Activated naive CD4-positive, alpha-beta T cell (primary cell): ENCODE data around the gene STAT5B.
"Not testable (repeated sequence)": the region's sequence is repeated elsewhere in the genome, so short reads cannot be mapped to it uniquely, and the experiment has no call there.

Experiments
- DNase-seq, 4 experiments: peaks; one replicate each; lab custom pipeline; 2025; lab: John Stamatoyannopoulos, UW

Gene STAT5B

GRCh38 chr17:42193969-42194899 is 82.0 kb downstream of the STAT5B start, which contains the start of gene GHDC:
Gene GHDC, minus strand, starts transcription at chr17:42194494. Its CDS starts 913 bp downstream, at chr17:42193581.
- DNase-seq: peak; percentile 29 to 59 (median 48)

DNA sequence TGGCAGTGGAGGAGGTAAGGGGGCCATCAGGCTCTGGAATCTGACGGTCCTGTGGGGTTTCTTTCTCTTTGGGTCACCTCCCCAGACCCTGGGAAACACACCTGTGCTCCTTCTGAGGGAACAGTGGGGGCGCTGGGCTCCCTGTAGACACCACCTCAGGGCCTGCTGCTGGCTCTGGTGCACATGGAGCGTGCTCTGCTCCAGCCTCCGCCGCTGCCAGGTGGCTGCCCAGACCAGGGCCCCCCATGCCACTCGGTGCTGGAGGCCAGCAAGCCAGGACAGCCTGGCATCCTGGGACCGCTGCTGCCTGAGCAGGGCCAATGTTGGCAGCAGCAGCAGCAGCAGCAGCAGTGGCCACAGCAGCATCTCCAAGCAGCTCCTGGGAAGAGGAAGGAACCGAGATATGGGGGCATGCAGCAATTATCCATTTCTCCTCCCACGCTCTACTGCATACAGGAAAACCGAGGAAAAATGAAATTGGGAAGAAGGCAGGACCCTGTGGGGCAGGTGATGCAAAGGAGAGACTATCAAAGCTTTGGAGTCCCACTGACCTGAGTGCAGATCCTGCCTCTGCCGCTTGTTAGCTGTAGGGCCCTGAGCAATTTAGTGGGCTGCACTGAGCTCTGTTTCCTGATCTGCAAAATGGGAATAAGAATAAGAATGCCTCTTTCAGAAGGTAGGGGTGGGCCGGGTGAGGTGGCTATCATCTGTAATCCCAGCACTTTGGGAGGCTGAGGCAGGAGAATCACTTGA is 82.8 kb downstream of the STAT5B start:
- no peak for DNase-seq

- DNase-seq: no peak
Measured at GRCh38 chr17:42192189-42193126, 83.7 kb downstream of the STAT5B start.

DNA sequence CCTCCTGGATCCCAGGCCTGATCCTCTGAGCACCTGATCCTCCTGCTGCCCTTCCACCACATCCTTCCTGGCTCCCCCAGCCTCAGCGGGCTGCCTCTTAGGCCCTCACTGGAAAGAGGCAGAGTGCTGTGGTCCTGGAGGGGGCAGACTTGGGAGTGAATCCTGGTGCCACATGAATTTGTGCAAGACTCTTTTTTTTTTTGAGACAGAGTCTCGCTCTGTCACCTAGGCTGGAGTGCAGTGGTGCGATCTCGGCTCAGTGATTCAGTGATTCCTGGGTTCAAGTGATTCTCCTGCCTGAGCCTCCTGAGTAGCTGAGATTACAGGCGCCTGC is 84.9 kb downstream of the STAT5B start:
- DNase-seq: no peak

GRCh38 chr17:42190491-42191274 is 85.5 kb downstream of the STAT5B start:
- DNase-seq: no peak

DNA sequence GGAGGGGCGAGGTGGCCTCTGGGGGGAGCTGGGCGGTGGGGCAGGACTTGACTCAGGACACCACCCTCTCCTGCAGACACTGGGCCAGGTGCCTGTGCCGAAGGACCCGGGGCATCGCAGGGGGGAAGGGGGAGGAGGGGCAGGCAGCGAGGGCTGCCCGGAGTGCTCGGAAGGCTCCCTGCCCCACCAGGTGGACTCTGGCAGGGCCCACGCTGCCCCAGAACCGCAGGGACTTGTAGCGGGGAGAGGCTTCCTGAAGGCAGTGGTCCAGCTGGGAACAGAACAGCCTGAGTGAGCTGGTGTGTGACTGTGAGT is 86.6 kb downstream of the STAT5B start:
- no peak for DNase-seq

DNA sequence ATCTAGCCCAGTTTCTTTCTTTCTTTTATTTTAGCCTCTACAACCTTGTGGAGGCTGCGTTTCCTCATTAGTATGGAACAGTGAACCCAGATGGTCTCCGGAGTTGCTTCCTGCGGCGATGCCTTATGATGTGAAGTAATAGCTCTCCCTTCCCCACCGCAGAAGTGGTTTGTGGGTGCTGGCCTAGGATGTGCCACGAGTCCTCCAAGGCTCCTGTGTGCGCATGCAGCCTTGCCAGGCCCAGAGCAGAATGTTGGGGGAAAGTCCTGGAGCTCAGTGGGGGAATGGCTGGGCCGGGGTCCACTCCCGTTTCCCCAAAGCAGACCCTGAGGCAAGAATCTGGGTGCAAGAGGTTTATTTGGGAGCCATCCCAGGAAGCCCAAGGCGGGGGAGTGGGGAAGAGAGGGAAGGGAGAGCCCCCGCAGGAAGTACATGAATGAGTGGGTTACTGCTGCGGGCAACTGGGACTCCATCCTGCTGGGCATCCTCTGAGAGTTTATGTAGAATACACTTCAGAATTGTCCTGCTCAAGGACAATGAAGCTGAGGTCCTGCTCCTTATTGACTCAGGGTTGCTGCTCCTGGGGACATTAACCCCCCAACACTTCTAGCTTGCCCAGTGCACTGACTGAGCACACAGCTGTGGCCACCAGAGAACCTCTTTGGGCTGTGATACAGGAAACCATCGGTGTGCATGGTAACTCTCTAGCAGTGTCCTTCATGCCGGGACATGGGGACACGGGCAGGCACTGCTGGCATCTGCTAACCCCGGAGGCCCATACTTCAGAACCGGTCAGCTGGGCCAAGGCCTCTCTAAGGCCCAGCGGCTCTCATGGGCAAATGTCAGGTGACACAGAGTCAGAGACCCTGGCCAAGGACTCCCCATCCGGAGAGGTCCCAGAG is 87.2 kb downstream of the STAT5B start:
- no peak for DNase-seq

DNA sequence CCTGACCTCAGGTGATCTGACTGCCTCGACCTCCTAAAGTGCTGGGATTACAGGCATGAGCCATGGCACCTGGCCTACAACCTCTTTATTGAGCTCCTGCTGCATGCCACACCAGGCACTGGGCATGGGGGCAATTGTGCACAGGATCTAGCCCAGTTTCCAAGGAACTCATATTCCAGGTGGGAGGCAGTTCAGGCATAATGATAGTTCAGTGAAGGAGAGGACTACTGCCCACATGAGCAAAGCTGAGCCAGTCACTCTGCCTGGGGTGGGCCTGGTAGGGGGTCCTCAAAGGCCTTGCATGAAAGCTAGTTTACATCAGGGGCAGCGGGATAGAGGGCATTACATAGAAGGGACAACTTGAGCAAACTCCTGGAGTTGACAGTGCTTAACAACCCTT is 88.4 kb downstream of the STAT5B start:
- DNase-seq: no peak

GRCh38 chr17:42186191-42186590 is 90.0 kb downstream of the STAT5B start:
- DNase-seq: not testable (repeated sequence)

DNA sequence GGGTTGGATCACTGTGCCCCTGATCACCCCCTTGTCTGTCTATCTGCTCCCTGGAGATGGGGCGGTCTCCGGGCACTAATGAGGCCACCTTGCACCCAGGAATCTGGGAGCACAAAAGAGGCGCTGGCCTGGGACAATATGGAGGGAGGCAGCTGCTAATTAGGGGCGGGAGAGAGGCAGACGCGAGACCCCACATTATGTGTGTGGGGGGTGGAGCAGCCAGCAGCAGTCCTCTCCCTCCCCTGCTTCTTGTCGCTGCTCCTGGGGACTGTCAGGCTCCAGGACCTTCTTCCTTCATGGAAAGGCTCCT is 90.6 kb downstream of the STAT5B start:
- DNase-seq: no peak

DNA sequence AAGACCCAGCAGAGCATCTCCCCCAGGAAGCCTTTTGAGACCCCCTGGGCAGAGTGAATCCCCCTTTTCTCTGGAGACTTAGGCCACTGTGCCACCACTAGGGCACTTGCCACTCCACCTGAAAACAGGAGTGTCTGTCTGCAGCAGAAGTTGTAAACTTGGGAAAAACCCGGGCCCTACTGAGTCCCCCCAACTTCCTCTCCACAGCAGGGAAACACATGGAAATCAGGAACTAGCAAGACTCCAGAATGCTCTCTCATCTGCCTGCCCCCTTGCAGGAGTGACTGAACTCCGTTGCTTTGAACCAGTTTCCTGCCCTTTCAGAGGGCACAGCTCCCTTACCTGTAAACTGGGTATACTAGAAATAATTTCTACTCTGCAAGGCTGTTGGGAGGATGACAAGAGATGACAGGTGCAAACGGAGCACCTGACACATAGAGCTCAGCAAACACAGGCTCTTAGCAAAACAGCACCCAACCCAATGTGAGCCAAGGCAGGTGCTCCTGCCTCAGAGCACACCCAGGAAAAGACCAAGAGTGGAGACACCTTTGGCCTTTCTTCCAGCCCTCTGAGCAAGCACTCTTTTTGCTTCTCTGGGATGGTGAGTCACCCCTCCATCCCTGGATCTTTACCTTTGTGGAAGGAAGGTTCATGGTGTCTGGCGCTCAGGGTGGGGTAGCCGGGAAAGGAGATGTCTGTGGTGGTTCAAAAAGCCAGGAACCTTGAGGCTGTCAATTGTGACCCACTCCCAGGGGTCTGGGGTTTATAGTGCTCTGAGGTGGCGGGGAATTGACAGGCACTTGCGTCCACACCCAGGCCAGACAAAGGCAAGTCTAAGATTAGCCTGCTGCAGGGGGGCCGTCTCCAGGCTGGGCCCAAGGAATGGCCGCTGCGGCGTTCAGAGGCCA is 91.2 kb downstream of the STAT5B start, which contains the start of gene HCRT:
Gene HCRT (minus strand): TSS at position 740 of the 908 bp plus-strand sequence. CDS start 87 bp downstream, at position 653.
- no peak for DNase-seq

DNA sequence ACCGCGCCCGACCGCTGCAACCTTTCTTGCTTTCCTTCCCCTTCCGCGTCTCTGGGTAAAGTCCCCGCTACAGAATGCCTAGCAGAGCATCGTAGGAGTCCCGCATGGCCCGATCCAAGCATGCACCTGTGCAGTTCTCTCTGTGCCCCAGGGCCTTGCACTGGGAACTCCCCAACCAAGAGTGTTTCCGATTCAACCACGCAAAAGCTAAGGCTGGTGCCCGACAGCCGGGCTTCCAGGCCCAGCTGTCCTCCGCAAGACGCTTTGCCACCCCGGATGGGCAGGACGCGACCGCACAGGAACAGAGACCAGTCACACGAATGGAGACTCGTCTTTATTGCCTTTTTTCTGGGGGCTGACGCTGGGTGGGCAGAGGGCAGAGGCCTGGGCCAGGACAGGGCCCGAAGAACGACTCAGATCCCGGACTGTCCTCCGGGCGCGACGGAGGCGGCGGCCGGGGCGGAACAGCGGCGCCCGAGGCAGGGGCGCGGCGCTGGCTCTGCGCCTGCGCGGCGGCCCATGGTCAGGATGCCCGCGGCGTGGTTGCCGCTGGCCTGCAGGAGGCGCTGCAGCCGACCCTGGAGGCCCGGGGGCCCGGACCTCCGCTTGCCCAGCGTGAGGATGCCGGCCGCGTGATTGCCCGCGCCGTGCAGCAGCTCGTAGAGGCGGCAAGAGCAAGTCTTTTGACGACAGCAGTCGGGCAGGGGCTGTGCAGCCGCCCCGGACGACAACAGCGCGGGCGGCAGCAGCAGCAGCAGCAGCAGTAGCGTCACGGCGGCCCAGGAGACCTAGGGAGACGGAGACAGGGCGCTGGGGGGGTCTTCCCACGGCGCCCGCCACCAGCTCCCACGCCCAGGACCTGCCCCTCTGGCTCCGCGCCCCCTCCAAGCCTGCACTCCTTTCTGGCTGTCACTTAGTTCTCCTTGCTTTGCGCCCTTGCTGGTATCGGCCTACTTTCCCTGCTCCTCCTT is 92.2 kb downstream of the STAT5B start:
- peak; percentile 35 to 65 (median 52) for DNase-seq

- no peak for DNase-seq
Measured at GRCh38 chr17:42182927-42183734, 93.1 kb downstream of the STAT5B start.

- DNase-seq: no peak
Measured at GRCh38 chr17:42181851-42182207, 94.4 kb downstream of the STAT5B start.

- DNase-seq: peak; percentile 55 to 71 (median 67)
Measured at GRCh38 chr17:42180922-42181850, 95.0 kb downstream of the STAT5B start, which contains the start of gene KCNH4. Gene KCNH4, minus strand, starts transcription at chr17:42181142. Its CDS starts 197 bp downstream, at chr17:42180945.

DNA sequence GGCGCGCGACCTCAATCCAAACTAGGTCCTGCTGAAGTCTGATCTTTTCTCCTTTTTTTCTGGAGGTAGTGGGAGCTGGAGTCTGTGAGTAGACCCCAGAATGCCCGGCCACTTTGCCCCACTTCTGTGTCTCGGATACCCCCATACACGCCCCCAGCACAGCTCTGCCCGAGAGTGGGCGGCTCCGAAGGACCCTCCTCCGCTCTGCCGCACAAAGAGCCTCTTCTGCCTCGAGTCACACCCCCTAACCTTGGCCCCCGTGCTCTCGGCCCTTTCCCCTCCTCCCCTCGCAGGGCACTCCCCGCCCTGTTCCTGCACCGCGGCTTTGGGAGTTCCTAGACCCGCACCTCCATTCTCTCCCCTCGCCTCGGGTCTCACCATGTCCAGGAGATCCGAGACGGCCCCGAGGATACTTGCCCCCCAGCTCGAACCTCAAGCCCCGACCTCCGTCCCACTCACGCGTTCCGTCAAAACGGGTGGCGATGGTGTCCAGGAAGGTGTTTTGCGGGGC is 95.7 kb downstream of the STAT5B start:
- DNase-seq: no peak
